HepG2 (cell line): Measurements from ENCODE around the gene TTBK1. TPM values are rescaled to one million over a fixed set of nuclear protein-coding genes. Genes with fewer than 3 reads are reported as not detected.

Experiments
- ATAC-seq: fragments of 200-7000 bp; cut with Tn5 transposase; 3 replicates; pipeline ENCODE4 v1.9.1; 2020; ENCODE audit warnings: mild to moderate bottlenecking, moderate library complexity
- Bru-seq: library from RNA; stranded (reverse); fragments of 400-500 nt; gene quantifications from one replicate; lab custom pipeline; 2021; lab: Mats Ljungman, UMichigan
- BruChase-seq, 2 experiments: library from RNA; stranded (reverse); fragments of 400-500 nt; gene quantifications; one replicate each; lab custom pipeline; 2021; lab: Mats Ljungman, UMichigan
- BruUV-seq: library from RNA; stranded (reverse); fragments of 400-500 nt; replicated peaks from 2 replicates; lab custom pipeline; 2021; lab: Mats Ljungman, UMichigan
- CTCF ChIA-PET: fragments of 300-600 bp; formaldehyde crosslinking; extraction: SDS; loops from one replicate; lab custom pipeline; 2021; ENCODE audit warnings: low total read pairs, inconsistent platforms, low intra/inter-chr PET ratio; lab: Yijun Ruan, JAX
- POLR2A ChIA-PET: fragments of 350-600 bp; sonication (Branson Sonifier 250); formaldehyde crosslinking; loops from one replicate; lab custom pipeline; 2020; ENCODE audit warnings: antibody characterized with exemption, inconsistent platforms; lab: Yijun Ruan, JAX
- DNase-seq: peaks from one replicate; pipeline ENCODE4 v3.0.0-alpha.2; 2015; ENCODE audit warnings: low spot score
- FAIRE-seq: peaks from 3 replicates; lab custom pipeline; 2011; peaks lifted over from hg19 to GRCh38; lab: Jason Lieb, UNC
- H2AFZ ChIP-seq: one replicate; pipeline ENCODE4 v1.6.1; 2011; ENCODE audit warnings: low read length, inconsistent platforms
- H3K27ac ChIP-seq: fragments of 300-600 bp; 3 replicates; pipeline ENCODE4 v1.8.0; 2011; ENCODE audit warnings: mixed run types, mild to moderate bottlenecking, mixed read lengths, low read length, inconsistent platforms; ENCODE audit not compliant: insufficient read depth; ENCODE audit errors: extremely low read length
- H3K27me3 ChIP-seq, 2 experiments: fragments of 200-600 bp in 1 of 2; 2 replicates in 1 of 2; 3 replicates in 1 of 2; pipeline versions ENCODE4 v1.6.0 to v1.8.0; 2011; ENCODE audit warnings: low read length in 2 of 2, mild to moderate bottlenecking in 2 of 2, moderate library complexity in 2 of 2, inconsistent platforms in 1 of 2; ENCODE audit not compliant: insufficient read depth in 2 of 2, control insufficient read depth in 1 of 2
- H3K36me3 ChIP-seq, 2 experiments: fragments of 200-600 bp in 1 of 2; replicated peaks in 1 of 2; 2 replicates in 1 of 2; 3 replicates in 1 of 2; pipeline versions ENCODE4 v1.5.1 to v1.8.0; 2011; ENCODE audit warnings: low read length in 2 of 2, inconsistent platforms in 1 of 2; ENCODE audit not compliant: insufficient read depth in 2 of 2, control insufficient read depth in 1 of 2
- H3K4me1 ChIP-seq: 2 replicates; pipeline ENCODE4 v1.5.1; 2012; ENCODE audit warnings: low read length, inconsistent platforms; ENCODE audit not compliant: insufficient read depth
- H3K4me2 ChIP-seq: 2 replicates; pipeline ENCODE4 v1.6.0; 2011; ENCODE audit warnings: low read depth, low read length, inconsistent platforms
- H3K4me3 ChIP-seq, 3 experiments: fragments of 200-600 bp in 1 of 3; sonication (generic), shearing (Covaris generic) in 1 of 3; replicated peaks in 1 of 3; 2 replicates each; pipeline ENCODE4 v1.5.1; 2011 to 2016; ENCODE audit warnings: low read length in 3 of 3, inconsistent platforms in 2 of 3, low read depth in 2 of 3, mild to moderate bottlenecking in 2 of 3, control low read depth in 1 of 3, mixed read lengths in 1 of 3; ENCODE audit not compliant: insufficient read depth in 1 of 3
- H3K79me2 ChIP-seq: one replicate; pipeline ENCODE4 v1.6.1; 2011; ENCODE audit warnings: low read length, inconsistent platforms; ENCODE audit not compliant: insufficient read depth
- H3K9ac ChIP-seq: 2 replicates; pipeline ENCODE4 v1.6.0; 2011; ENCODE audit warnings: mild to moderate bottlenecking, low read depth, low read length, inconsistent platforms; ENCODE audit not compliant: insufficient read depth
- H3K9me3 ChIP-seq: 2 replicates; pipeline ENCODE4 v1.5.1; 2012; ENCODE audit warnings: mild to moderate bottlenecking, low read length
- H4K20me1 ChIP-seq: 2 replicates; pipeline ENCODE4 v1.6.0; 2011; ENCODE audit warnings: inconsistent platforms, mild to moderate bottlenecking, low read length, moderate library complexity; ENCODE audit not compliant: insufficient read depth
- KDM1A ChIP-seq: IDR thresholded peaks from 2 replicates; pipeline ENCODE4 v1.6.1; 2016; ENCODE audit warnings: missing compliant biosample characterization
- MTF1 ChIP-seq: sonication (generic); formaldehyde crosslinking; IDR thresholded peaks from 2 replicates; pipeline ENCODE4 v1.5.0; 2020; ENCODE audit warnings: missing genetic modification reagents
- NONO ChIP-seq, 2 experiments: fragments of 450-650 bp in 1 of 2; sonication (generic) in 1 of 2; formaldehyde crosslinking in 1 of 2; IDR thresholded peaks in 1 of 2; conservative IDR thresholded peaks in 1 of 2; 2 replicates each; pipeline versions ENCODE4 v1.6.1 to v1.8.0; 2017 to 2022; ENCODE audit warnings: mild to moderate bottlenecking in 1 of 2, missing genetic modification reagents in 1 of 2, moderate library complexity in 1 of 2
- PHB2 ChIP-seq: fragments of 450-650 bp; IDR thresholded peaks from 2 replicates; pipeline ENCODE4 v1.6.1; 2018; ENCODE audit not compliant: partially characterized antibody
- RFX1 ChIP-seq: fragments of 450-650 bp; IDR thresholded peaks from 2 replicates; pipeline ENCODE4 v1.6.1; 2017
- SPEN ChIP-seq: sonication (generic); formaldehyde crosslinking; IDR thresholded peaks from 2 replicates; pipeline ENCODE4 v1.5.1; 2020; ENCODE audit warnings: low read depth, mild to moderate bottlenecking, missing genetic modification reagents
- SRSF4 ChIP-seq: fragments of 200-400 bp; formaldehyde crosslinking; IDR thresholded peaks from one replicate; pipeline ENCODE4 v1.6.1; 2018; ENCODE audit warnings: mild to moderate bottlenecking, low read depth, low read length, moderate library complexity; ENCODE audit not compliant: poor library complexity, severe bottlenecking
- SRY ChIP-seq: sonication (generic); formaldehyde crosslinking; IDR thresholded peaks from 2 replicates; pipeline ENCODE4 v1.8.0; 2022; ENCODE audit warnings: mild to moderate bottlenecking, missing genetic modification reagents
- ZBTB21 ChIP-seq: sonication (generic); formaldehyde crosslinking; IDR thresholded peaks from 2 replicates; pipeline ENCODE4 v1.4.0; 2020; ENCODE audit warnings: missing genetic modification reagents
- WGBS: methylation state at CpG from one replicate; pipeline ENCODE4 v1.1.6; 2017; ENCODE audit warnings: low lambda C conversion rate; 5-methylcytosine and 5-hydroxymethylcytosine counted together
- in situ Hi-C: cut with HindIII; loops from 2 replicates; pipeline ENCODE4 v1.10.0; 2017; ENCODE audit warnings: low pct_unique_long_range_greater_than_20kb; ENCODE audit not compliant: extremely low pct_ligation_motif_present
- intact Hi-C: fragments of 100-400 bp; cut with micrococcal nuclease; formaldehyde crosslinking; loops from one replicate; pipeline ENCODE4 v1.10.0; 2022; ENCODE audit not compliant: unreplicated experiment
- long read RNA-seq, 2 experiments: library from RNA in 1 of 2; library from polyadenylated mRNA in 1 of 2; stranded (forward) in 1 of 2; unstranded in 1 of 2; transcript quantifications; one replicate each; pipeline ENCODE4 v2.0.0, GENCODE V29; 2019 to 2022
- polyA minus RNA-seq, 3 experiments: library from RNA; depleted of rRNA, polyadenylated mRNA; stranded (reverse); fragments of >200 nt; gene quantifications; 2 replicates each; pipeline ENCODE4 v1.2.3, GENCODE V29; 2011; ENCODE audit warnings: low replicate concordance in 1 of 3
- polyA plus RNA-seq, 8 experiments: library from polyadenylated mRNA; depleted of rRNA in 3 of 8; stranded (reverse) in 7 of 8; unstranded in 1 of 8; fragments of >200 nt; fragmentation: Illumina TruSeq in 4 of 8; extraction: Trizol in 4 of 8; gene quantifications; 2 replicates each; pipeline versions ENCODE4 v1.2.1 to v1.2.3, GENCODE V29; 2011 to 2016; ENCODE audit warnings: low read depth in 4 of 8, missing spikeins in 1 of 8, mixed read lengths in 1 of 8; ENCODE audit not compliant: insufficient read depth in 1 of 8
- total RNA-seq, 5 experiments: library from RNA; depleted of rRNA; stranded (reverse); fragments of >200 nt; fragmentation: Illumina TruSeq; extraction: Trizol; gene quantifications; 2 replicates each; pipeline ENCODE4 v1.2.3, GENCODE V29; 2016; ENCODE audit warnings: low read depth in 1 of 5
- TF ChIP-seq, protein P1 (sequence below): sonication (generic); formaldehyde crosslinking; IDR thresholded peaks from 2 replicates; pipeline ENCODE4 v1.5.0; 2020; ENCODE audit warnings: mild to moderate bottlenecking, missing genetic modification reagents
- TF ChIP-seq, protein P2 (sequence below): sonication (generic); formaldehyde crosslinking; IDR thresholded peaks from 2 replicates; pipeline ENCODE4 v1.5.0; 2020; ENCODE audit warnings: missing genetic modification reagents, mild to moderate bottlenecking, borderline replicate concordance
- TF ChIP-seq, protein P3 (sequence below): sonication (generic); formaldehyde crosslinking; IDR thresholded peaks from 2 replicates; pipeline ENCODE4 v1.4.0; 2020; ENCODE audit warnings: missing genetic modification reagents, borderline replicate concordance

The TTBK1 gene
- total RNA-seq (2016; rRNA removed; fragmentation: Illumina TruSeq; extraction: Trizol), result 0.10 and 0.33 TPM in 2 replicates
- 0.18 and 0.20 TPM in 2 replicates for total RNA-seq (2016; cell fraction: cytosol; rRNA removed; fragmentation: Illumina TruSeq; extraction: Trizol; ENCODE audit: low read depth)
- 0.13 and 0.32 TPM in 2 replicates for total RNA-seq (2016; cell fraction: insoluble cytoplasmic fraction; rRNA removed; fragmentation: Illumina TruSeq; extraction: Trizol)
- total RNA-seq (2016; cell fraction: membrane; rRNA removed; fragmentation: Illumina TruSeq; extraction: Trizol), result 0.25 and 0.28 TPM in 2 replicates
- total RNA-seq (2016; cell fraction: nucleus; rRNA removed; fragmentation: Illumina TruSeq; extraction: Trizol), result 0.47 TPM in 2 replicates
- polyA plus RNA-seq (2011; rRNA removed), result 0.24 and 0.50 TPM in 2 replicates
- 0.09 and 0.10 TPM in 2 replicates for polyA plus RNA-seq (2011; cell fraction: cytosol; rRNA removed)
- polyA plus RNA-seq (2011; cell fraction: nucleus; rRNA removed), result 1.4 and 2.2 TPM in 2 replicates
- polyA plus RNA-seq (2012), result 0.53 and 0.62 TPM in 2 replicates
- polyA plus RNA-seq (2016; cell fraction: cytosol; fragmentation: Illumina TruSeq; extraction: Trizol; ENCODE audit: low read depth), result not detected in 2 replicates
- polyA plus RNA-seq (2016; cell fraction: insoluble cytoplasmic fraction; fragmentation: Illumina TruSeq; extraction: Trizol; ENCODE audit: low read depth), result 0.19 TPM in 2 replicates
- 0.06 and 0.07 TPM in 2 replicates for polyA plus RNA-seq (2016; cell fraction: membrane; fragmentation: Illumina TruSeq; extraction: Trizol; ENCODE audit: low read depth)
- 0.84 and 0.86 TPM in 2 replicates for polyA plus RNA-seq (2016; cell fraction: nucleus; fragmentation: Illumina TruSeq; extraction: Trizol; ENCODE audit: insufficient read depth, low read depth)
- polyA minus RNA-seq (2011; rRNA and poly(A)+ RNA removed; ENCODE audit: low replicate concordance), result 1.2 TPM in 1 of 2 replicates, not detected in the other
- 0.18 and 0.49 TPM in 2 replicates for polyA minus RNA-seq (2011; cell fraction: cytosol; rRNA and poly(A)+ RNA removed)
- polyA minus RNA-seq (2011; cell fraction: nucleus; rRNA and poly(A)+ RNA removed), result 1.4 and 1.7 TPM in 2 replicates
- Bru-seq, nascent RNA, result percentile 25 among the genes with signal in this experiment
- BruChase-seq, experiment 1, labeled RNA remaining after a 6-hour chase, result percentile 22 among the genes with signal in this experiment
- percentile 20 among the genes with signal in this experiment for BruChase-seq, experiment 2, labeled RNA remaining after a 2-hour chase
- long read RNA-seq, experiment 1, partial matches to known transcripts, result 0 of 1 reads
- long read RNA-seq, experiment 1, other reads (novel, unspliced or antisense), result 1 of 1 reads
- long read RNA-seq, experiment 2, partial matches to known transcripts, result 1 of 4 reads
- long read RNA-seq, experiment 2, other reads (novel, unspliced or antisense), result 3 of 4 reads

DNA sequence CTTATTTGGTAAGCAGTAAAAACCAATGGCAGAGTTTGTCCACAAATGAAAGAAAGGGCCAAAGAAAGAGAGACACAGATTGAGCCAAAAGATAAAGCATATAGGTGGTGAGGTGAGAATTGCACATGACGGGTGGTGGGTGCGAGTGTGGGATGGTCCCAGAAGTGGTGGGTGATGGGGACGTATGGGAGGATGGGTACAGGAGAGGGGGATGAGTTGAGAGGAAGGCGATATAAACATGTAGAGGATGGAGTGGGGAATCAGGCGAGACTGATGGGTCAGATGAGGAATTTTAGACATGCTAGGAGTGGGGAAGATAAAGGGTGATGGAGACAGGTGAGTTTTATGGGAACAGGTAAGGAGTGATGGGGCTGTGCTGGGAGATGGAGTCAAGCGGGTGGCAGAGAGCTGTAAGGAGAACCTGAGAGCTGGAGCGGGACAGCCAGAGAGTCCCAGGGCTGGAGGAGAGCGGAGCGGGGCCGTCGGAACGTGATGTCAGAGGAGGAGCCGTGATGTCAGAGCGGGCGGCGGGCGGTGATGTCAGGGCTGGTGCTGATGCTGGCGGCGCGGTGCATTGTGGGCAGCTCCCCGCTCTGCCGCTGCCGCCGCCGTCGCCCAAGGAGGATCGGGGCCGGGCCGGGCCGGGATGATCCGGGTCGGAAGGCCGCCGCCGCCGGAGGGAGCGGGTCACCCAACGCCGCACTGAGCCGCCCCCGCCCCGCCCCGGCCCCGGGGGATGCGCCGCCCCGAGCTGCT lies at the start of gene TTBK1:
Gene TTBK1, plus strand, starts transcription at position 574 of the 756 bp plus-strand sequence. CDS start 3,180 bp downstream, outside the sequence.
- ChIA-PET CTCF (no interaction called here), POLR2A (no interaction called here)
- no peak within 1 kb of the TSS for H3K9ac ChIP-seq
- 30% methylated on average over 13 of the region's 47 CpGs for WGBS
- peak within 1 kb of the TSS in 1 of 3 experiments; percentile 20; a peak in 1 of 6 replicates for H3K4me3 ChIP-seq
- no peaks in the 10 kb centered on the region for H3K79me2 ChIP-seq
- ATAC-seq (no peak), DNase-seq (no peak), FAIRE-seq (no peak)
- peaks cover 26% of the 10 kb centered on the region for H3K4me1 ChIP-seq
- no peaks in the 10 kb centered on the region for H3K9me3 ChIP-seq
- no TSS peak for BruUV-seq
- no peaks in the 10 kb centered on the region for H3K36me3 ChIP-seq
- H4K20me1 ChIP-seq, result no peaks in the 10 kb centered on the region
- H3K27me3 ChIP-seq, result peaks cover 9 to 65% of the 10 kb centered on the region in 2 experiments
- in situ Hi-C loops, result no loop called here
- intact Hi-C loops, result no loop called here
- H3K4me2 ChIP-seq, result peak within 1 kb of the TSS; percentile 32; the same call in 1 of the 2 replicates
- H3K27ac ChIP-seq, result no peak within 1 kb of the TSS
- no peak within 1 kb of the TSS for H2AFZ ChIP-seq
- TF ChIP-seq ZBTB21 (CRISPR knock-in tag) (peak; percentile 71; the same call in 1 of the 2 replicates), RFX1 (no peak), SRY (CRISPR knock-in tag) (no peak), PHB2 (no peak), SPEN (CRISPR knock-in tag) (no peak), KDM1A (CRISPR knock-in tag) (peak; percentile 80; the same call in 1 of the 2 replicates), NONO (IDR thresholded peaks at IDR 0.05) (no peak), NONO (CRISPR knock-in tag; conservative IDR thresholded peaks at IDR 0.05) (no peak), SRSF4 (no peak), MTF1 (CRISPR knock-in tag) (no peak)
- TF ChIP-seq, protein P1, sequence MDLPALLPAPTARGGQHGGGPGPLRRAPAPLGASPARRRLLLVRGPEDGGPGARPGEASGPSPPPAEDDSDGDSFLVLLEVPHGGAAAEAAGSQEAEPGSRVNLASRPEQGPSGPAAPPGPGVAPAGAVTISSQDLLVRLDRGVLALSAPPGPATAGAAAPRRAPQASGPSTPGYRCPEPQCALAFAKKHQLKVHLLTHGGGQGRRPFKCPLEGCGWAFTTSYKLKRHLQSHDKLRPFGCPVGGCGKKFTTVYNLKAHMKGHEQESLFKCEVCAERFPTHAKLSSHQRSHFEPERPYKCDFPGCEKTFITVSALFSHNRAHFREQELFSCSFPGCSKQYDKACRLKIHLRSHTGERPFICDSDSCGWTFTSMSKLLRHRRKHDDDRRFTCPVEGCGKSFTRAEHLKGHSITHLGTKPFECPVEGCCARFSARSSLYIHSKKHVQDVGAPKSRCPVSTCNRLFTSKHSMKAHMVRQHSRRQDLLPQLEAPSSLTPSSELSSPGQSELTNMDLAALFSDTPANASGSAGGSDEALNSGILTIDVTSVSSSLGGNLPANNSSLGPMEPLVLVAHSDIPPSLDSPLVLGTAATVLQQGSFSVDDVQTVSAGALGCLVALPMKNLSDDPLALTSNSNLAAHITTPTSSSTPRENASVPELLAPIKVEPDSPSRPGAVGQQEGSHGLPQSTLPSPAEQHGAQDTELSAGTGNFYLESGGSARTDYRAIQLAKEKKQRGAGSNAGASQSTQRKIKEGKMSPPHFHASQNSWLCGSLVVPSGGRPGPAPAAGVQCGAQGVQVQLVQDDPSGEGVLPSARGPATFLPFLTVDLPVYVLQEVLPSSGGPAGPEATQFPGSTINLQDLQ (CRISPR knock-in tag), result no peak
- TF ChIP-seq, protein P2, sequence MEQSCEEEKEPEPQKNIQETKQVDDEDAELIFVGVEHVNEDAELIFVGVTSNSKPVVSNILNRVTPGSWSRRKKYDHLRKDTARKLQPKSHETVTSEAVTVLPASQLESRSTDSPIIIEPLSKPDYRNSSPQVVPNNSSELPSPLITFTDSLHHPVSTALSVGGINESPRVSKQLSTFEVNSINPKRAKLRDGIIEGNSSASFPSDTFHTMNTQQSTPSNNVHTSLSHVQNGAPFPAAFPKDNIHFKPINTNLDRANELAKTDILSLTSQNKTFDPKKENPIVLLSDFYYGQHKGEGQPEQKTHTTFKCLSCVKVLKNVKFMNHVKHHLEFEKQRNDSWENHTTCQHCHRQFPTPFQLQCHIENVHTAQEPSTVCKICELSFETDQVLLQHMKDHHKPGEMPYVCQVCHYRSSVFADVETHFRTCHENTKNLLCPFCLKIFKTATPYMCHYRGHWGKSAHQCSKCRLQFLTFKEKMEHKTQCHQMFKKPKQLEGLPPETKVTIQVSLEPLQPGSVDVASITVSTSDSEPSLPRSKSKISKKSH, result no peak
- TF ChIP-seq, protein P3, sequence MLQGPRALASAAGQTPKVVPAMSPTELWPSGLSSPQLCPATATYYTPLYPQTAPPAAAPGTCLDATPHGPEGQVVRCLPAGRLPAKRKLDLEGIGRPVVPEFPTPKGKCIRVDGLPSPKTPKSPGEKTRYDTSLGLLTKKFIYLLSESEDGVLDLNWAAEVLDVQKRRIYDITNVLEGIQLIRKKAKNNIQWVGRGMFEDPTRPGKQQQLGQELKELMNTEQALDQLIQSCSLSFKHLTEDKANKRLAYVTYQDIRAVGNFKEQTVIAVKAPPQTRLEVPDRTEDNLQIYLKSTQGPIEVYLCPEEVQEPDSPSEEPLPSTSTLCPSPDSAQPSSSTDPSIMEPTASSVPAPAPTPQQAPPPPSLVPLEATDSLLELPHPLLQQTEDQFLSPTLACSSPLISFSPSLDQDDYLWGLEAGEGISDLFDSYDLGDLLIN (CRISPR knock-in tag), result no peak
